Ishikawa (cell line): ENCODE results near the gene COX19.
A peak's percentile ranks its signal among the peaks of the same experiment; 100 is the strongest.

Source experiments
- CEBPB ChIP-seq: IDR thresholded peaks from 2 replicates; pipeline ENCODE4 v1.6.1; 2012
- CREB1 ChIP-seq: IDR thresholded peaks from 2 replicates; pipeline ENCODE4 v1.6.1; 2012; ENCODE audit warnings: low read depth
- EGR1 ChIP-seq: IDR thresholded peaks from 2 replicates; pipeline ENCODE4 v1.6.1; 2012
- EP300 ChIP-seq: IDR thresholded peaks from 2 replicates; pipeline ENCODE4 v1.6.1; 2012; ENCODE audit warnings: borderline replicate concordance
- FOXM1 ChIP-seq: IDR thresholded peaks from 2 replicates; pipeline ENCODE4 v1.6.1; 2012; ENCODE audit warnings: low read depth, borderline replicate concordance
- MAX ChIP-seq: IDR thresholded peaks from 2 replicates; pipeline ENCODE4 v1.6.1; 2012
- NFIC ChIP-seq: IDR thresholded peaks from 2 replicates; pipeline ENCODE4 v1.6.1; 2012
- RAD21 ChIP-seq: IDR thresholded peaks from 2 replicates; pipeline ENCODE4 v1.6.1; 2012; ENCODE audit warnings: low read depth
- TAF1 ChIP-seq: IDR thresholded peaks from 2 replicates; pipeline ENCODE4 v1.6.1; 2012; ENCODE audit warnings: low read depth, mild to moderate bottlenecking
- TCF12 ChIP-seq: IDR thresholded peaks from 2 replicates; pipeline ENCODE4 v1.6.1; 2012; ENCODE audit warnings: low read depth
- TEAD4 ChIP-seq: IDR thresholded peaks from 2 replicates; pipeline ENCODE4 v1.6.1; 2012
- USF1 ChIP-seq: IDR thresholded peaks from 2 replicates; pipeline ENCODE4 v1.6.1; 2012
- YY1 ChIP-seq: IDR thresholded peaks from 2 replicates; pipeline ENCODE4 v1.6.1; 2012; ENCODE audit warnings: low read depth
- ZBTB7A ChIP-seq: IDR thresholded peaks from 2 replicates; pipeline ENCODE4 v1.6.1; 2012; ENCODE audit warnings: low read depth
- TF ChIP-seq, protein P1 (sequence below): IDR thresholded peaks from 2 replicates; pipeline ENCODE4 v1.6.1; 2012; ENCODE audit warnings: low read depth, mild to moderate bottlenecking

COX19 gene

GRCh38 chr7:968205-969105 is 6.9 kb downstream of the COX19 start:
- TF ChIP-seq ZBTB7A (no peak), CEBPB (no peak), MAX (no peak), TCF12 (no peak), TEAD4 (no peak), RAD21 (no peak), CREB1 (no peak), USF1 (no peak), YY1 (no peak), TAF1 (no peak), NFIC (no peak), EP300 (no peak), EGR1 (no peak), FOXM1 (no peak)
- TF ChIP-seq, protein P1, sequence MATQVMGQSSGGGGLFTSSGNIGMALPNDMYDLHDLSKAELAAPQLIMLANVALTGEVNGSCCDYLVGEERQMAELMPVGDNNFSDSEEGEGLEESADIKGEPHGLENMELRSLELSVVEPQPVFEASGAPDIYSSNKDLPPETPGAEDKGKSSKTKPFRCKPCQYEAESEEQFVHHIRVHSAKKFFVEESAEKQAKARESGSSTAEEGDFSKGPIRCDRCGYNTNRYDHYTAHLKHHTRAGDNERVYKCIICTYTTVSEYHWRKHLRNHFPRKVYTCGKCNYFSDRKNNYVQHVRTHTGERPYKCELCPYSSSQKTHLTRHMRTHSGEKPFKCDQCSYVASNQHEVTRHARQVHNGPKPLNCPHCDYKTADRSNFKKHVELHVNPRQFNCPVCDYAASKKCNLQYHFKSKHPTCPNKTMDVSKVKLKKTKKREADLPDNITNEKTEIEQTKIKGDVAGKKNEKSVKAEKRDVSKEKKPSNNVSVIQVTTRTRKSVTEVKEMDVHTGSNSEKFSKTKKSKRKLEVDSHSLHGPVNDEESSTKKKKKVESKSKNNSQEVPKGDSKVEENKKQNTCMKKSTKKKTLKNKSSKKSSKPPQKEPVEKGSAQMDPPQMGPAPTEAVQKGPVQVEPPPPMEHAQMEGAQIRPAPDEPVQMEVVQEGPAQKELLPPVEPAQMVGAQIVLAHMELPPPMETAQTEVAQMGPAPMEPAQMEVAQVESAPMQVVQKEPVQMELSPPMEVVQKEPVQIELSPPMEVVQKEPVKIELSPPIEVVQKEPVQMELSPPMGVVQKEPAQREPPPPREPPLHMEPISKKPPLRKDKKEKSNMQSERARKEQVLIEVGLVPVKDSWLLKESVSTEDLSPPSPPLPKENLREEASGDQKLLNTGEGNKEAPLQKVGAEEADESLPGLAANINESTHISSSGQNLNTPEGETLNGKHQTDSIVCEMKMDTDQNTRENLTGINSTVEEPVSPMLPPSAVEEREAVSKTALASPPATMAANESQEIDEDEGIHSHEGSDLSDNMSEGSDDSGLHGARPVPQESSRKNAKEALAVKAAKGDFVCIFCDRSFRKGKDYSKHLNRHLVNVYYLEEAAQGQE, result no peak

GRCh38 chr7:967361-968082 is 7.8 kb downstream of the COX19 start:
- no peak for TF ChIP-seq YY1
- TF ChIP-seq CREB1, result no peak
- TF ChIP-seq ZBTB7A, result no peak
- TF ChIP-seq TCF12, result no peak
- TF ChIP-seq EGR1, result no peak

DNA sequence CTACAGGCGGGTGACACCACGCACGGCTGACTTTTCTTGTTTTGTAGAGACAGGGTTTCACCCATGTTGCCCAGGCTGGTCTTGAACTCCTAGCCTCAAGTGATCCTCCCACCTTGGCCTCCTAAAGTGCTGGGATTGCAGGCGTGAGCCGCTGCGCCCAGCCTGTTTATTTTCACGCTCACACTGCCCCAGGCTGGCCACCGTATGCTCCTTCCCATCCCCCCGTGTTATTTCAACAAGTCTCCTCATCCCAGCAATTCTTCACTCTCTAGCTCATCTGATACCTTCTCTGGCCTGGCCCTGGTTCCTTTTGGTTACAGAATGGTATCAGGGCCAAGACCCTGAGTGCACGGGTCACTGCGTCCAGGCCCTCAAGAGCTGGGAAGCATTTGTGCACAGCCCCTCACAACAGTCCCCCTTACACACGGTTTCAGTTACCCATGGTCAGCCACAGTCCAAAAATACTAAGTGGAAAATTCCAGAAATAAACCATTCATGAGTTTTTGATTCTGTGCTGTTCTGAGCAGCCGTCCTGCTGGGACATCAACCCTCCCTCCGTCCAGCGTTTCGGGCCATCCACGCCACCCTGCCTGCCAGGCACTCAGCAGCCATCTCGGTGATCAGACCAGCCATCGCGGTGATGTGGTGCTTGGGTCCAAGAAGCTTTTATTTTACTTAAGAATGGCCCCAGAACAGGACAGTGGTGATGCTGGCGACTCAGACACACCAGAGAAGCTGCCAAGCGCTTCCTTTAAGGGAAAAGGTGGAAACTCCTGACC is 8.9 kb downstream of the COX19 start:
- no peak for TF ChIP-seq TEAD4
- no peak for TF ChIP-seq RAD21
- no peak for TF ChIP-seq NFIC
- TF ChIP-seq TCF12, result no peak
- TF ChIP-seq, protein P1, result no peak
- no peak for TF ChIP-seq MAX
- TF ChIP-seq EGR1, result no peak
- TF ChIP-seq YY1, result no peak
- TF ChIP-seq ZBTB7A, result no peak
- TF ChIP-seq CREB1, result no peak
- no peak for TF ChIP-seq USF1
- no peak for TF ChIP-seq EP300
- no peak for TF ChIP-seq CEBPB
- no peak for TF ChIP-seq FOXM1
- TF ChIP-seq TAF1, result no peak

DNA sequence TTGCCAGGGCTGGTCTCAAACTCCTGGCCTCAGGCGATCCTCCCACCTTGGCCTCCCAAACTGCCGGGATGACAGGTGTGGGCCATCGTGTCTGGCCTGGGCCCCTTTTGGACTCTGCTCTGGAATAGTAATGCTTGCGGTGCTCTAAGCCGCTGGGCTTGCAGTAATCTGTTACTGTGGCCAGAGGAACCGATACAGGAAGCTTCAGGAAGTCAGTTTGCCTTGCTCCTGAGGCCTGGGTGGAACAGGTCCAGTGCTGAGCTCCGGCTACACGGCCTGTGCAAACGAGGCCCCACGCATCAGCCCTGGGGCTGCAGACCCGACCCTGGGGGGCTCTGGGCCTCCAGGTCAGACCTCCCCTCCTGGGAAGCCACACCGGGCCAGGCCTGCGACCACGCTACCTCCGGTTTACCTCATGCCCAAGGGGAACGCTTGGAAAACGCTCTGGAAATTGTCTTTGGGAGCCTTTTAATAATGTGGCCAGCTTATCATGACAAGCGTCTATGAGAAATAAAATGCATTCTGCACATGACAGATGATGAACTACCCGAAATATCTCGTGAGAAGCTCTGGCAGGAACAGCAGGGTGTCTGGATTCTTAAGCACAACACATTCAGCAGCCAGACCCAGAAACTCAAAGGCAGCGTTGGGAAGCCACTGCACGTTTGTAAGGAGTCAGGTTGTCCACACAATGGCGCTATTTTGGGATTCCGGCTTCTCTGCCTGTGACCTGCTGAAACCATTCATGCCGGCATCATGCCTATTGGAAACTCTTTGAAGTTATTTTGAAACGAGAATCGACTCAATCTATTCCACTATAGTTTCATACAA is 10.7 kb downstream of the COX19 start:
- TF ChIP-seq MAX (no peak), EGR1 (no peak), YY1 (no peak), FOXM1 (no peak), TEAD4 (no peak), ZBTB7A (no peak), RAD21 (peak; percentile 30), CREB1 (no peak)
